Hypothalamus (tissue), 51 donors: ENCODE data around the gene TFDP1.
A peak's percentile ranks its signal among the peaks of the same experiment; 100 is the strongest.

Source experiments
- DNase-seq, 51 donors: peaks; one replicate each; lab custom pipeline; 2025; lab: John Stamatoyannopoulos, UW

Gene TFDP1, protein sequence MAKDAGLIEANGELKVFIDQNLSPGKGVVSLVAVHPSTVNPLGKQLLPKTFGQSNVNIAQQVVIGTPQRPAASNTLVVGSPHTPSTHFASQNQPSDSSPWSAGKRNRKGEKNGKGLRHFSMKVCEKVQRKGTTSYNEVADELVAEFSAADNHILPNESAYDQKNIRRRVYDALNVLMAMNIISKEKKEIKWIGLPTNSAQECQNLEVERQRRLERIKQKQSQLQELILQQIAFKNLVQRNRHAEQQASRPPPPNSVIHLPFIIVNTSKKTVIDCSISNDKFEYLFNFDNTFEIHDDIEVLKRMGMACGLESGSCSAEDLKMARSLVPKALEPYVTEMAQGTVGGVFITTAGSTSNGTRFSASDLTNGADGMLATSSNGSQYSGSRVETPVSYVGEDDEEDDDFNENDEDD

DNA sequence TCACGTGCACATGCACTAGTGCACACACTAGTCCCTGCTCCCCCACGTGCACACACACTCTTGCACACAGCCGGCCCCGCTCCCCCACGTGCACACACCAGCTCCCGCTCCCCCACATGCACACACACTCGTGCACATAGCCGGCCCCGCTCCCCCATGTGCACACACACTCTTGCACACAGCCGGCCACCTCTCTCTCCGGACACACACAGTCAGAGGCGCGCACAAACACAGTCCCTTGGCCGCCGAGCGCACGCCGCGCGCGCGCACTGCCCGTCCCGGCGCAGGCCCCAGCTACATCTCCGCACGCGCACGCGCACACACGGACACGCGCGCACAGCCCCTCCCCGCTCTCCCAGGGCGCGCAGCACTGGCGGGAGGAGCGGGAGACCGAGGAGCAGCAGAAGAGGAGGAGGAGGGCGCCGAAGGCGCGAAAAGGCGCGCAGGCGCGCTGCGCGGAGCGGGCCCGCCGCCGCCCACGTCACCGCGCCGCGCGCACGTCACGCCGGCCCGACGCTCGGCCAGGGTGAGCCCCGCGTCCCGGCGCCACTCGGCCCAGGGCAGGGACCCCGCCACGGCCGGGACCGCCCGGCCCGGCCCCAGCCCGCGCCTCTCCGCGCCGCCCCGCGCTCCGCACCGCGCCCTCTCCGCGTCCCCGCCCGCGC is at the start of gene TFDP1:
Gene TFDP1, plus strand, starts transcription at position 549 of the 665 bp plus-strand sequence. CDS start 1,085 bp downstream, outside the sequence.
- peak in 42 of 51 donors; percentile 5 to 76 (median 52) for DNase-seq

DNA sequence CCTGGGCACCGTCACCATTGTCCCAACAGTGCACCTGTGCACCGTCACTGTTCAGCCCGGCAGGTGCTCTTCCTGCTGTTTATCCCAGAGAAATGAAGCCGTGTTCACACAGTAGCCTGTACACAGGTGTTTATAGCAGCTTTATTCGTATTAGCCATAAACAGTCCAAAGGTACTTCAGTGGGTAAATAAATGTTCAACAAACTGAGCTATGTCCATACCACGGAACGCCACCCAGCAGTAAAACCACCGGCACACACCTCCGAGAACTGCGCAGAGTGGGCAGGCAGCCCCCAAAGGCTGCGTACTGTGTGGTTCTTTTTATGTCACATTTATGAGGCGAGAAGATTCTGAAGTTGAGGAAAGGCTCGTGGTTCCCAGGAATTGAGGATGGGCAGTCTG is 49.2 kb upstream of the TFDP1 start:
- DNase-seq = no peak

DNA sequence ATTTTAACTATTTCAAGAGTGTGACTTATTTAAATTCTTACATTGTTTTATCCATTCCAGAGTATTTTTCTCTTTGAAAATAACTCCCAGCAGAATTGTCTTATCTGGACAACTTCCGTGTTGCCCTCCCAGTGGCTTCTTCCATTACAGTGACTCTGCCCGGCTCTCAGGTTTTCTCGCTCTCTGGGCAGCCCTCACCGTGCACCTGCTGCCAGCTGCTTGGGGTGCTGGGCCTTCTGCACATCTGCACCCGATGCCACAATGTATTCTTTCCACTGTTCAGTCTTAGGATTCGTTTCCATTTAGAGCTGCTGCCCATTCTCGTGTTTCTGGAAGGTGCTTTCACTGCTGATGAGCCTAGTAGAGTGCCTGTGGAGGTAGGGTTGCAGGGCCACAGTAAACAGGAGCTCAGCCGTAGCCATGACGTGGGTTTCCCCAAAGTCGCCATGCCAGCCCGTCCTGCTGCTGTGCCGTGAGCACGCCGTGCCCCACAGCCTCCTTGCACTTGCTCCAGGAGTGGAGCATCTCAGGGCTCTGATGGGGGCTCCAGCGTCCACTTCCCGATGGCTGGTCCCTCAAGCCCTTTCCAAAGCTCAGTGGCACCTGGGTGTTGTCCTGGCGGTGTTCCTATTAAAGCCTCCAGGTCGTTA is 48.0 kb upstream of the TFDP1 start:
- no peak for DNase-seq

DNA sequence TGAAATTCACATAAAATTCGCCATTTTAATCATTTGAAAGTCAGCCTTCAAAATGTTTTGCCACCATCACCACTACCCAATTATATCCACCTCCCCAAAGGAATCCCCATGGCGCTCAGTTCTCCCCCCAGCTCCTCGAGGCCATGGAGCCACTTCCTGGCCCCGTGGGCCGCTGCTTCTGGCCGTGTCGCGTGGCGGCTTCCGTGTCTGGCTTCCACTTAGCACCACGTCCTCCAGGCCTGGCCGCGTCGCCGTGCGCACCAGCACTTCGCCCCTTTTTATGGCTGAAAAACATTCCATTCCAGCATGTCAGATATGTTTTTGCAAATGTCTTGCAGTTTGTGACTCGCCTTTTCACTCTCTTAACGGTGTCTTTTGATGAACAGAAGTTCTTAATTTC is 47.3 kb upstream of the TFDP1 start:
- DNase-seq = no peak

DNA sequence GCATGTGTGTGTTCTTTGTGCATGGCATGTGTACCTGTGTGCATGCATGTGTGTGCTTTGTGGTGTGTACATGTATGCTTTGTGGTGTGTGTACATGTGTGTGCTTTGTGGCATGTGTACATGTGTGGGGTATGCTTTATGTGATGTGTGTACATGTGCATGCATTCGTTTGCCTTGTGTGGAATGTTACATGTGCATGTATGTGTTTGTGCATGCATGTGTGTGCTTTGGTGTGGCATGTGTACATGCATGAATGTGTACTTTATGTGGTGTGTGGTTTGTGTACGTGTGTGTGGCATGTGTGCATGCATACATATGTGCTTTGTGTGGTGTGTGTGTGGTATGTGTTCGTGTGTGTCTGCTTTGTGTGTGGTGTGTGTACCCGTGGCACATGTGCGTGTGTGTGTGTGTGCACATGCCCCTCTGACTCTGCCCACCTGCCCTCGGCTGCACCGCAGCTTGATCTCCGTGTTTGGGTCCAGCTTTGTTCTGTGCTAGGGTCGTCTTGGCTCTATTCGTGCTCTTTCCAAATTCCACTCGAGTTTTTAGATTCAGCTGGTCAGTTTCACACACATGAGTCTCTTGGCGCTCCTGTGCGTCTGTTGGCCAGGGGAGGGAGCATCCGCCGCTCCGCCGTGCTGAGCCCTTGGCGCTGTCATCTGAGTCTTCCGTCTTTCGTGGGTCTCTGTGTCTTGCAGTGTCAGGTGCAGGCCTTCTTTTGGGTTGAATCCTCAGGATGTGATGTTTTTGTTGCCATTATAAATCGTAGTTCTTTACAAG is 46.5 kb upstream of the TFDP1 start:
- no peak for DNase-seq

DNA sequence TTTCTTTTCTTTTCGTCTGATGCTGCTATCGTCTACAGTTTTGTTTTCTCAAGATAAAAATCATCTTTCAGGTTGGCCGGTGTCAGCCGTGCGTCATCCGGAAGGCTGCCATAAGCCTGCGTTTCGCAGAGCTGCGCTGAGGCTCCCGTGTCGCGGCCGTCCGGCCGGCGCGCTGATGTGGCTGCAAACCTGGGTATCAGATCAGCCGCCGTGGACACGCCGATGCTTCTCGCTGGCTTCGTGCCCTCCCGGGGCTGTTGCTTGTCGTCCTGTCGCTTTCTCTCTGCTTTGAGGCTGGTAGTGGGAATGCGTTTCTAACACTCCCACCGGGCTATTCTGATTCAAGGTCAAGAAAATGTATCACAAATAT is 45.9 kb upstream of the TFDP1 start:
- DNase-seq = no peak

DNA sequence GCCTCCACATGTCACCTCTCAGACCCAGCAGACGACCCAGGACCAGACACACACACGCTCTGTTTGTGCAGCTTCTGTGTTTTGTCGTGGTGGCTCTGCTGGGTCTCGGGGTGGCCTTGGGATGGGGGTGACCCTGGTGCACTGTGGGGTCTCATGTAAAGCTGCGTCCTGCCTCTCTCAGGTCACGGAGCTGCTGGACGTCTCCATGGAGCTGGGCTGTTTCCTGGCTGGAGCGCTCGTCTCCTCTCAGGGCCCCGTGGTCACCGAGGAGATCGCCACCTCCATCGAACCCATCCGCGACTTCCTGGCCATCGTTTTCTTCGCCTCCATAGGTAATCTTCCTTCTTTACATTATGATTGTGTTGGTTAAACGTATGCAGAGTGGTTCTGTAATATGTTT is 45.4 kb upstream of the TFDP1 start:
- no peak for DNase-seq

DNA sequence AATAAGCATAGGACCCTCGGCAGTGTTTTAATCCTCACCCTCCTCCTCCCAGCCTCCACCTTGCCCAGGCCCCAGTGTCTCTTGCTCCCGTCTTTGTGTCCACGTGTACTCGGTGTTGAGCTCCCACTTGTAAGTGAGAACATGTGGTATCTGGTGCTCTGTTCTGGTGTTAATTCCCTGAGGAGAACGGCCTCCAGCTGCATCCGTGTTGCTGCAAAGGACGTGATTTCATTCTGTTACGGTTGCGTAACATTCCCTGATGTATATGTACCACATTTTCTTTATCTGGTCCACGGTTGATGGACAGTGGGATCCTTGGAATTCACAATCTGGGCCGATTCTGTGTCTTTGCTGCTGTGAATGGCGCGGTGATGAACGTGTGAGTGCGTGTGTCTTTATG is 44.7 kb upstream of the TFDP1 start:
- no peak for DNase-seq

DNA sequence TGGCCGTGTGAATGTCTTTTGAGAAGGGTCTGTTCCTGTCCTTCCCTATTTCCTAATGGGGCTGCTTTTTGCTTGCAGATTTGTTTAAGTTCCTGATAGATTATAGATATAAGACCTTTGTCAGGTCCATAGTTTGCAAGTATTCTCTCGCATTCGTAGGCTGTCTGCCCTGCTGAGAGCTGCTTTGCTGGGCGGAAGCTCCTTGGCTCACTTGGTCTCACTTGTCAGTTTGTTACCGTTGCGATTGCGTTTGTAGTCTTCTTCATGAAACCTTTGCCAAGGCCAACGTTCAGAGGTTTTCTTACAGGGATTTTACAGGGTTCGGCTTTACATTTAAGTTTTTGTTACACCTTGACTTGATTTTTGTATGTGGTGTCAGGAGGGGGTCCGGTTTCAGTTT is 44.0 kb upstream of the TFDP1 start:
- DNase-seq = no peak

DNA sequence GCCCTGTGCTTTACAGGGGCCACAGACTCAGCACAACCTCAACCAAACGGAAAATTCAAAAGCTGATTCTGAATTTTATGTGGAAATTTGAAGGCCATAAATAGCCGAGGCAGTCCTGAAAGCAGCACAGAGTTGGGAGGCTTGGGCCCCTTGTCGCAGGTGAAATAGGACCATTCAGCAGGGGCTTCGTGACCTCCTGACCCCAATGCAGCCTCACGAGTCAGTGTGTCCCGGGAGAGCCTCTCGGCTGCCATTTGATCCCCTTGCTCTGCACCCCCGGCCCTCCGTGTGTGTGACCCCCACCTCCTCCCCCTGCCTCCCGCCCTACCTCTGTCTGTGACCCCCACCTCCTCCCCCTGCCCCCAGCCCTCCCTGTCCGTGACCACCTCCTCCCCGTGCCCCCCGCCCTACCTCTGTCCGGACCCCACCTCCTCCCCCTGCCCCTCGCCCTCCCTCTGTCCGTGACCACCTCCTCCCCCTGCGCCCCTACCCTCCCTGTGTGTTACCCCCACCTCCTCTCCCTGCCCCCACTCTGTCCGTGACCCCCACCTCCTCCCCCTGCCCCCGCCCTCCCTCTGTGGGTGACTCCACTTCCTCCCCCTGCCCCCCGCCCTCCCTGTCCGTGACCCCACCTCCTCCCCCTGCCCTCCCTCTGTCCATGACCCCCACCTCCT is 41.7 kb upstream of the TFDP1 start:
- no peak for DNase-seq

DNA sequence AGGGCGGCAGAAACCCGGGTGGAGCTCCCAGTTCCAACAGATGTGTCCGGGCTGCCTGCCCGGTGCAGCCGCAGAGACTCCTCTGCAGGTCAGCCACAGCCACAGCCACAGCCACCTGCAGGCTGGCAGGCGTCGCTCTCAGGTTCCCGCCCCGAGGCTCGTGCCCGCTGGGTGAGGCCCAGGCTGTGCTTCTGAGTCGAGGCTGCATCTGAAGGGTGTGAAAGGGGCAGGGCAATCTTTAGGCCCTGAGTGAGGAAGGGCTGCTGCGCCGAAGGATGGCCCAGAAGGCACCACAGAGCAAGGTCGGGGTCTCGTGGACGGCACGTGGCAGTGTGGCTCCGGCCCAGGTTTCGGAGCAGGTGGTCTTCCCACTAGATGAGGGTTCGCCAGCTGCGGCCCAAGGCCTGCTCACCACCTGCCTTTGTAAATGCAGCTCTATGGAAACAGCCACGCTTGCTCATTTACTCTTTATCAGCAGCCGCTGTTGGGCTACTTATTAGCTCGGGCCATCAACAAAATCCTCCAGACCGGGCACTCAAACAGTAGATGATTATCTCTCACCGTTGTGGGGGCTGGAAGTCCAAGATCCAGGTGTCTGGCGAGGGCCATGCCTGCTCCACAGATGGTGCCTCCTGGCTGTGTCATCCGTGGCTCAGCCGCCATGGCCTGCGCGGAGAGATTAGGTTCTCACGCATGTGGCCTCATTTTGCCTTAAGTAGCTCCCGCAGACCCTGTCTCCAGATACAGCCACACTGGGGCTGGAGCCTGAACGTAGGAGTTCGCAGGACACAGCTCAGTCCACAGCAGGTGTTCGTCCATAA is 40.3 kb upstream of the TFDP1 start:
- DNase-seq = no peak

DNA sequence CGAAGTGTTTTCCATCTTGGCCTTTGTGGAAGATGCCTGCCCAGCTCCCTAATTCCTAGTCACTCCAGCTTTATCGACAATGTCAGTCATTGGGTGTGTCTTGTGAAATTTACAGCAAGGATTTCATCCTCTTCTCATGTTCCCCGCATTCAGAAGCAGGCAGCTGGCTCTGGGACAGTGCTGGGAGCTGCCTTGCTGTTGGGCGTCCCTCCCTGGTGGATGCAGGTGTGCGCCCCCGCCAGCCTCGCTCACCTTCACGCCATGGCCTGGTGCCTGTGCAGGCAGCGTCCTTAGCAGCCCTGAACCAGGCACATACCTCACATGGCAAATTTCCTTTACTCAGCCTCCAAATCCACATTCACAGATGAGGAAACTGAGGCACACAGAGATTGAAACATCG is 39.7 kb upstream of the TFDP1 start:
- no peak for DNase-seq

DNA sequence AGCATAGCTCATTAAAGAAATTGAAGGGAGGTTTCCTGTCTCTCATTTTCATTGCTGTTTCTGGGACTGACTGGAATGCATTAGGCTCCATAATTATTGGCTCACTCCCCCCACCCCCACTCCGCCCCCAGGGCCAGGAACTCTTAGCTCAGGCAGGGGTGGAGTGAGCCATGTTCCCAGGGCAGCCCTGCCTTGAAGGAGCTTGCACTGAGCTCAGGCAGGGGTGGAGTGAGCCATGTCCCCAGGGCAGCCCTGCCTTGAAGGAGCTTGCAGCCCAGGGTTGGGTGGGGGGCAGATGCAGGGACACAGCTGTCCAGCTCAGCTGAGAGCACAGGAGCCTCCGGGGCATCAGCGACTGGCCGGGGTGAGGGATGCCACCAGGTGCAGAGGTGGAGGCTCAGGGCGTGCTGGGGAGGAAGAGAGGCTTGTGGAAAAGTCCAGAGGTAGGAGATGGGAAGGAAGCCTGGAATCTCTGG is 39.1 kb upstream of the TFDP1 start:
- DNase-seq = peak in 1 of 51 donors; percentile 5

DNA sequence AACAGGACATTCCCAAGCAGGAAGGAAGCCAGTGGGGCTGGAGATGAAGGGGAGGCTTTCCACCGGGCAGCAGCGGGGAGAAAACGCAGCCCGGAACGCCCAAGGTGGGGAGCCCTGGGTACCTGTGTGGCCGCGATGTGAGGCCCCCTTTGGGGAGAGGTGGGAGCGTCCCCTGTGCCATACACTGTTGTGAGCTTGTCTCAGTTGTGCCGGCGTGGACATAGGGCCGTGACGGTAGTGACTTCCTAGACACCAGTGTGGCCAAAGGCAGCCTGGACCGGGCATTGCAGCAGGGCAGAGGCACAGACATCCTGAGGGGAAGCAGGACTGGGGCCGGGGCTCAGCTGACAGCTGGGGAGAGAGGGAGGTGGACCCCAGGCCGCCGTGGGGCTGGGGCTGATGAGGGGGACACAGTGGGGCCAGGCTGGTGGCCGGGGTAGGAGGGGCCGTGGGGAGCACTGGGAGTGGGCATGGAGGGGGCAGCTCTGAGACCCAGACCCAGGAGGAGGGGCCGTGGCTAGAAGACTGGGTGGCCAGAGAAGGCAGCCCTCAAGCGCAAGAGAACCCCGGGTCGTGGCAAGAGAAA is 38.5 kb upstream of the TFDP1 start:
- DNase-seq = no peak

DNA sequence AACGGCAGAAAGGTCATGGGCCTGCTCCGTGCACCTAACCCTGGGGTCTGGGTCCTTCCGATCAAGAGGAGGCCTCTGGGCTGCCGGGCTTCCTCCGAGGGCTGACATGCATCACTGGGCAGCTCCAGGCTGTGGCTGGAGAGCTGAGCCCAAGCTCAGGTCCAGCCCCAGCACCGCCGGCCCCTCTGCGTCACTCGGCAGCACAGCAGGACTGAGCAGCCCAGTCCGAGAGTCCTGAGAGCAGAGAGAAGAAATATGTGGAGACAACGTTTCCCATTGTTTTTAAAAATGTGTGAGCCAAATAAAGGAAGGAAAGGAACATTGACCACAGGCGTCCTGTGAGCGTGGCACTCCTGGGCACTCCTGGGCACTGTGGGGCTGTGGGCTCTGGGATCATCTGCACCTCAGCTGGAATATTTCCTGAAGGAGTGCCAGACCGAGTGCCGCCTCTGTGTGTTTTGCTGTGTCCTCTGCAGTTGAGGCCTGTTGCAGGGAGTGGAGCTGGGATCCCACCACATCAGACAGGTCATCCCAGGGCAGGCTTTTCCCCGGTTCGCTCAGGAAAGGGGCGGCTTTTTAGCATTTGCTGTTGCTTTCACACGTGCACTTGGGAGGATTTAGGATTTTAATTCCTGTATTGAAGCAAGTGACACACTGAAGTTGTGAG is 37.8 kb upstream of the TFDP1 start:
- DNase-seq = peak in 4 of 51 donors; percentile 9 to 22 (median 16)

DNA sequence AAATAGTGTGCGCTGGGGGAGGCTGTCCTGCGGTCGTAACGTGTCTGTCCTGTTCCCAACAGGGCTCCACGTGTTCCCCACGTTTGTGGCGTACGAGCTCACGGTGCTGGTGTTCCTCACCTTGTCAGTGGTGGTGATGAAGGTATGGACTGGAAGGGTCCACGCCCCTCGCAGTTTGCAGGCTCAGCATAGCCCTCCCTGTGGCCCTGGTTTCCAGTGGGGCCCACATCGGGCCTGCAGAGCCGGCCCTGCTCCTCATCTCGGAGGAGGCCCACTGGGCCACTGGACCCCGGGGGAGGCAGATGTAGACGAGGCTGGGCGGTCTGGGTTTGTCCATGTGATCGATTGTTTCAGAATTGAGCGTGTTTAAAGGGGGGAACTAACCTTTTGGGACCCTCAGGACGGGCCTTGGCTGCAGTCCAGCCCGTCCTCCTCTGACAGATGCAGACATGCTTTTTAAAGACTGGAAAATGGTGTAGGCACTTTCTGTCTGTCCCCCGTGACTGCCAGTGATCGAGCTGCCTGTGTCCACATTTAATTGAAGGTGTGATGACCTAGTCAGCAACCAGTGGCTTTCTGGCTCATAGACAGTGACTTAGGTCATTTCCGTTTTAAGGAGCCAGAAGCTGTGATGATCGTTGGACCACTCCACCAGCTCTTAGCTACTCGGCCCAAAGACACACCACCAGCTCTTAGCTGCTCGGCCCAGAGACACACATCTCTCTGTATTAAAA is 37.1 kb upstream of the TFDP1 start:
- DNase-seq = no peak

DNA sequence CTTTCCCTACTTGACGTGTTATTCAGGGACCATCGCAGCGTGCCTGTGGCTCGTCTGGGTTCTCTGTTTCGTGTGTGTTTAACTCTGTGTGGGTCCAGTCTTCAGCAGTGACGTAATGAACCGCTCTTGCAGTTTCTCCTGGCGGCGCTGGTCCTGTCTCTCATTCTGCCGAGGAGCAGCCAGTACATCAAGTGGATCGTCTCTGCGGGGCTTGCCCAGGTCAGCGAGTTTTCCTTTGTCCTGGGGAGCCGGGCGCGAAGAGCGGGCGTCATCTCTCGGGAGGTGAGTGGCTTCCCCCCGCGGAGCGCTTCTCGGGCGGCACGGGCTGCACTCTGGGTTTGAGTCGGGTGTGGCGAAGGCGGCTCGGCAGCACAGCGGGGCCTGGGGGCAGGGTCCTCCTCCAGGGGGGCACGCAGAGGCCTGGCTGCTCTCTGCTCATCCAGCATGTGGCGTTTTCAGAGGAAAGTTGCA is 36.3 kb upstream of the TFDP1 start:
- peak in 17 of 51 donors; percentile 14 to 58 (median 31) for DNase-seq
